ENCODE results near the gene TNRC18.

GRCh38 chr7:5284304-5285281, 139.0 kb downstream of the TNRC18 start:
- TF ChIP-seq CTCF (IDR thresholded peaks at IDR 0.05) (no peak), POLR2A (IDR thresholded peaks at IDR 0.05) (no peak), EP300 (IDR thresholded peaks at IDR 0.05) (no peak), POLR2AphosphoS5 (IDR thresholded peaks at IDR 0.05) (no peak)
